Suprapubic skin (tissue), 3 donors: ENCODE results near the gene NFIA.

Experiments used
- POLR2A ChIP-seq, 2 donors: fragments of 450-650 bp; IDR thresholded peaks; one replicate each; pipeline ENCODE4 v1.6.1; 2017; ENCODE audit warnings: antibody characterized with exemption in 2 of 2, mild to moderate bottlenecking in 2 of 2, moderate library complexity in 2 of 2
- TF ChIP-seq, protein P1 (sequence below), 2 donors: fragments of 200-600 bp in 1 of 2; fragments of 450-650 bp in 1 of 2; sonication (generic) in 1 of 2; IDR thresholded peaks; one replicate each; pipeline ENCODE4 v1.5.1; 2016 to 2019; ENCODE audit warnings: antibody characterized with exemption in 2 of 2, mild to moderate bottlenecking in 1 of 2, moderate library complexity in 1 of 2

DNA sequence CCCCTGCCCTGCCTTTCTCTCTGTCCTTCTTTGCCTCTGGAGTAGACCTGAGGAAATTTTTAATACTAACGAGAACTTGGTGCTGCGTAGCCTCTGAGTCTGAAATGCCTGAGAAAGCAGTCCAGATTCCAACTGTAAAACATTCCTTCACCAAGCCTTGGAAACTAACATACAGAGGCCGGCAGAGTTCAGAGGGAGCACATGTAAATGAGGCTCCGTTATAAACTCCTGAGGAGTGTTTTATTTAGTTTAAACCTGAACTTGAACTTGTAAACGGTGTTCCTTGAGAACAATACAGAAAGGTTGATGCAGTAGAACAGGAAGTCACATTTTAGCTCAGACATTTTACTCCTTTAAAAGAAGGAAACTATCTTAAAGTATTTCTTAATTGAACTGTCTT is 361.9 kb downstream of the NFIA start:
- TF ChIP-seq, protein P1, sequence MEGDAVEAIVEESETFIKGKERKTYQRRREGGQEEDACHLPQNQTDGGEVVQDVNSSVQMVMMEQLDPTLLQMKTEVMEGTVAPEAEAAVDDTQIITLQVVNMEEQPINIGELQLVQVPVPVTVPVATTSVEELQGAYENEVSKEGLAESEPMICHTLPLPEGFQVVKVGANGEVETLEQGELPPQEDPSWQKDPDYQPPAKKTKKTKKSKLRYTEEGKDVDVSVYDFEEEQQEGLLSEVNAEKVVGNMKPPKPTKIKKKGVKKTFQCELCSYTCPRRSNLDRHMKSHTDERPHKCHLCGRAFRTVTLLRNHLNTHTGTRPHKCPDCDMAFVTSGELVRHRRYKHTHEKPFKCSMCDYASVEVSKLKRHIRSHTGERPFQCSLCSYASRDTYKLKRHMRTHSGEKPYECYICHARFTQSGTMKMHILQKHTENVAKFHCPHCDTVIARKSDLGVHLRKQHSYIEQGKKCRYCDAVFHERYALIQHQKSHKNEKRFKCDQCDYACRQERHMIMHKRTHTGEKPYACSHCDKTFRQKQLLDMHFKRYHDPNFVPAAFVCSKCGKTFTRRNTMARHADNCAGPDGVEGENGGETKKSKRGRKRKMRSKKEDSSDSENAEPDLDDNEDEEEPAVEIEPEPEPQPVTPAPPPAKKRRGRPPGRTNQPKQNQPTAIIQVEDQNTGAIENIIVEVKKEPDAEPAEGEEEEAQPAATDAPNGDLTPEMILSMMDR (IDR thresholded peaks at IDR 0.05), result no peak
- TF ChIP-seq POLR2A (IDR thresholded peaks at IDR 0.05), result no peak
